ENCODE data around the gene UGT2A2.

UGT2A2 gene

GRCh38 chr4:69576251-69576877, 63.1 kb downstream of the UGT2A2 start:
- DNase-seq (ENCODE audit: low read depth in 1 of 2, low spot score in 1 of 2) = no peak

- DNase-seq (ENCODE audit: low read depth in 1 of 2, low spot score in 1 of 2) = no peak
Measured at GRCh38 chr4:69568787-69569186, 70.7 kb downstream of the UGT2A2 start.

DNA sequence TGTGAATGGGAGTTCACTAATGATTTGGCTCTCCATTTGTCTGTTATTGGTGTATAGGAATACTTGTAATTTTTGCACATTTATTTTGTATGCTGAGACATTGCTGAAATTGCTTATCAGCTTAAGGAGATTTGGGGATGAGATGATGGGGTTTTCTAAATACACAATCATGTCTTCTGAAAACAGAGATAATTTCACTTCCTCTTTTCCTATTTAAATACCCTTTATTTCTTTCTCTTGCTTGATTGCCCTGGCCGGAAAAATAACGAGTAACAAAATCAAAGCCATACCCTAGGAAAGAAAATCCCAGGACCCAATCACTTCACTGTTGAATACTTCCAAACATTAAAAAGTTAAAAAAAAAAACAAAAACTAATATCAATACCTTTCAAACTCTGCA, 76.0 kb downstream of the UGT2A2 start:
- no peak for DNase-seq (ENCODE audit: low read depth in 1 of 2, low spot score in 1 of 2)

GRCh38 chr4:69549651-69550050, 89.8 kb downstream of the UGT2A2 start:
- DNase-seq (ENCODE audit: low read depth in 1 of 2, low spot score in 1 of 2) = no peak

DNA sequence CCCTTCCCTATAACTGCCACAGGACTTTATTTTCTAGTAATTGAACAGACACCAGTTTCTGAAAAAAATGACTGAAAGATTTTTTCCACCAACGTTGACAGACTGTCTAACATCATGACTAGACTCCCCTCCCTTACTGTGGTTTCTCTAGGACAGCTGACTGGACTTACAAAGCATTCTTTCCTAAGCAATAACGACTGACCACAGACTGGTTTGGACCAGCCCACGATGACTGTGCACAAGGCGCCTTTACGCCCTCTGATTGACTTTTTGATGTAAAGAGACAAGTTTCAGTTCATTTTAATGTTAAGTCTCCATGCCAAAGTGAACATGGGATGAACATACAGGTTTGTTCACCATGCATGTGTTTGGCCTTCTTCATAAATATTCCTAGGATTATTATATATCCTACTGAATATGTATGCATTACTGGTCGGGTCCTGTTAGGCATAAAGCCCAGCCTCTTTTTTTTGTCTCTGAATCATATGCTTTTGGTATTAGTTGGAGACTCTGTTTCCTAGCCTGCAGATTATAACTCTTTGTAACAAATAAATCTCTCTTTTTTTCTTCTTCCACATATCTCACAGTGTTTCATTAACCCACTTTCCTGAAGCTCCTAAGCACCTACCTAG, 93.2 kb downstream of the UGT2A2 start:
- no peak for DNase-seq (ENCODE audit: low read depth in 1 of 2, low spot score in 1 of 2)
